Mesodermal cell (in vitro differentiated cells): Measurements from ENCODE around the gene TNPO3.

ENCODE experiments used
- H3K27ac ChIP-seq: 2 replicates; pipeline ENCODE4 v1.7.0; 2013; ENCODE audit warnings: mild to moderate bottlenecking, low read depth, low read length, moderate library complexity; ENCODE audit not compliant: severe bottlenecking
- H3K36me3 ChIP-seq: 2 replicates; pipeline ENCODE4 v1.7.1; 2013; ENCODE audit warnings: mild to moderate bottlenecking, low read length, moderate library complexity; ENCODE audit not compliant: control insufficient read depth, insufficient read depth
- H3K4me1 ChIP-seq: one replicate; pipeline ENCODE4 v1.7.1; 2013; ENCODE audit warnings: mild to moderate bottlenecking, low read length; ENCODE audit not compliant: insufficient read depth, control insufficient read depth, poor library complexity, severe bottlenecking
- H3K4me3 ChIP-seq: 2 replicates; pipeline ENCODE4 v1.7.0; 2013; ENCODE audit warnings: low read length, control low read depth, mild to moderate bottlenecking; ENCODE audit not compliant: insufficient read depth, poor library complexity, severe bottlenecking; ENCODE audit errors: extremely low read depth
- H3K9me3 ChIP-seq: 2 replicates; pipeline ENCODE4 v1.7.1; 2013; ENCODE audit warnings: mild to moderate bottlenecking, low read length, moderate library complexity; ENCODE audit not compliant: control insufficient read depth
- WGBS, 2 experiments: methylation state at CpG; one replicate each; pipeline ENCODE4 v1.1.5; 2013; ENCODE audit warnings: missing lambda C conversion rate in 2 of 2; ENCODE audit not compliant: insufficient coverage in 2 of 2; 5-methylcytosine and 5-hydroxymethylcytosine counted together

The TNPO3 gene

DNA sequence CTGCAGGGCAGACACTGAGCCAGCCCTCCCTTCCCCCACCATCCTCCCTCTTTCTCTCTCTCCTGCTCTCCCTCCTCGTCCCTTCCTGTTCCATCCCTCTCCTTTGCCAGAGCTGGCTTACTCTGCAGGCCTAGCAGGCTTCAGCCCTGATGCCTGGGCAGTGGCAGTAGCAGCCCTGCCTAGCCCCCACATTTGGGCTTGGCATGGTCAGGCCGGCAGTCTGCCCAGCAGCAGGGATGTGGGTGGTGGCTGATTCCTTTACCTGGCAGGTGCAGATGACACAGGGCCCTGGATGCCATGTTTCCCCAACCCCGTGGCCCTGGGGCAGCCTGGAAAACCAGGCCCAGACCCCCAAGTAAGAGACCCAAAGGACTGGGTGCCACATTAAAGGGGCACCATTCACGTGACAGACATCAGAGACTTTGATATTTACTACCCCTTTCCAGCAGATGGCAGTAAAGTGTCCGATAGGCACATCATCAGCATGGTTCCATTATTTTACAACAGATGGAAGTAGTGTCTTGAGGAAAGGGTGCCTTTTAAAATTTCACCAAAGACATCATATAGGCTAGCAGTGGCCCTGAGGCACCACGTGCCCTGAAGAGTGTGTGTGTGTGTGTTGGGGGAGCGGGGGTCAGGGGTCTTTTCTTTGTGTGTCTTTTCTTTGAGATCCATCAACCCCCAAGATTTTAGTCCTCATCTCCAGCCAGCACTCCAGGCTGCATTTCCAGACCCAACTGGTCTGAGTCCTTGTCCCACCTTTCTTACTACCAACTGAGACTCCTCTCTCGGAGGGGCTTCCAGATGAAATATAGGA, 150.3 kb downstream of the TNPO3 start:
- no peak overlapping the region for H3K4me3 ChIP-seq
- 61 to 70% methylated on average over 4 of the region's 8 CpGs for WGBS, 2 experiments
- H3K9me3 ChIP-seq: peaks cover 7% of the 10 kb centered on the region
- peaks cover 64% of the 10 kb centered on the region for H3K36me3 ChIP-seq
- no peak overlapping the region for H3K27ac ChIP-seq
- H3K4me1 ChIP-seq: peaks cover 10% of the 10 kb centered on the region
